IgD-negative memory B cell (primary cell): Measurements from ENCODE around the gene KCTD2. TPM values are rescaled to one million over a fixed set of nuclear protein-coding genes. Genes with fewer than 3 reads are reported as not detected.

Experiments used
- polyA plus RNA-seq: library from polyadenylated mRNA; unstranded; fragments of 300-500 nt; fragmentation: Illumina TruSeq; gene quantifications from one replicate; pipeline ENCODE4 v1.2.3, GENCODE V29; 2021

The KCTD2 gene
- polyA plus RNA-seq, 1 donor from 2014 or later, result 5.7 TPM

Other genes with a start within 250 kb of the KCTD2 start
- gene GRIN2C, start 187.3 kb upstream of the KCTD2 start, polyA plus RNA-seq, result not detected
- 5.9 TPM for gene FDXR, start 174.2 kb upstream of the KCTD2 start, polyA plus RNA-seq
- not detected for gene FADS6, start 153.6 kb upstream of the KCTD2 start, polyA plus RNA-seq
- gene USH1G, start 124.0 kb upstream of the KCTD2 start, polyA plus RNA-seq, result not detected
- gene OTOP2, start 123.0 kb upstream of the KCTD2 start, polyA plus RNA-seq, result not detected
- gene OTOP3, start 111.3 kb upstream of the KCTD2 start, polyA plus RNA-seq, result not detected
- 1.2 TPM for gene HID1, start 74.5 kb upstream of the KCTD2 start, polyA plus RNA-seq
- gene CDR2L, start 59.6 kb upstream of the KCTD2 start, polyA plus RNA-seq, result not detected
- 53.9 TPM for gene MRPL58, start 34.6 kb upstream of the KCTD2 start, polyA plus RNA-seq
- gene ATP5PD, start 256 bp upstream of the KCTD2 start, polyA plus RNA-seq, result 241 TPM
- gene SLC16A5, start 40.7 kb downstream of the KCTD2 start, polyA plus RNA-seq, result 3.0 TPM
- gene ARMC7, start 62.7 kb downstream of the KCTD2 start, polyA plus RNA-seq, result 4.5 TPM
- 150 TPM for gene NT5C, start 84.5 kb downstream of the KCTD2 start, polyA plus RNA-seq
- 150 TPM for gene JPT1, start 107.3 kb downstream of the KCTD2 start, polyA plus RNA-seq
- 391 TPM for gene SUMO2, start 135.7 kb downstream of the KCTD2 start, polyA plus RNA-seq
- 32.3 TPM for gene NUP85, start 158.5 kb downstream of the KCTD2 start, polyA plus RNA-seq
- 27.8 TPM for gene GGA3, start 214.4 kb downstream of the KCTD2 start, polyA plus RNA-seq
- gene MRPS7, start 214.7 kb downstream of the KCTD2 start, polyA plus RNA-seq, result 101 TPM
- gene MIF4GD, start 224.0 kb downstream of the KCTD2 start, polyA plus RNA-seq, result 103 TPM
- gene SLC25A19, start 242.2 kb downstream of the KCTD2 start, polyA plus RNA-seq, result 22.0 TPM